Keratinocyte (primary cell): Measurements from ENCODE around the gene WNK2. TPM values are rescaled to one million over a fixed set of nuclear protein-coding genes. Genes with fewer than 3 reads are reported as not detected.

Experiments used
- DNase-seq: peaks from one replicate; pipeline ENCODE4 v3.0.0-alpha.2; 2011; ENCODE audit warnings: low read depth, missing footprints, low spot score
- FAIRE-seq: peaks from 2 replicates; lab custom pipeline; 2011; peaks lifted over from hg19 to GRCh38; lab: Jason Lieb, UNC
- H2AFZ ChIP-seq: 2 replicates; pipeline ENCODE4 v1.6.0; 2012; ENCODE audit warnings: low read length, control low read depth, inconsistent platforms; ENCODE audit not compliant: control insufficient read depth
- H3K27ac ChIP-seq: 2 replicates; pipeline ENCODE4 v1.5.1; 2011; ENCODE audit warnings: low read length; ENCODE audit not compliant: control insufficient read depth, insufficient read depth
- H3K27me3 ChIP-seq: 3 replicates; pipeline ENCODE4 v1.6.0; 2011; ENCODE audit warnings: low read length; ENCODE audit not compliant: control insufficient read depth, insufficient read depth; ENCODE audit errors: extremely low read depth
- H3K36me3 ChIP-seq, 2 experiments: 2 replicates in 1 of 2; 3 replicates in 1 of 2; pipeline ENCODE4 v1.5.1; 2011; ENCODE audit warnings: low read length in 2 of 2, mild to moderate bottlenecking in 1 of 2; ENCODE audit not compliant: control insufficient read depth in 2 of 2, insufficient read depth in 2 of 2; ENCODE audit errors: extremely low read depth in 1 of 2
- H3K4me1 ChIP-seq: 3 replicates; pipeline ENCODE4 v1.5.1; 2011; ENCODE audit warnings: low read length; ENCODE audit not compliant: control insufficient read depth, insufficient read depth; ENCODE audit errors: extremely low read depth
- H3K4me2 ChIP-seq: 3 replicates; pipeline ENCODE4 v1.6.0; 2011; ENCODE audit warnings: low read depth, low read length; ENCODE audit not compliant: control insufficient read depth, insufficient read depth; ENCODE audit errors: extremely low read depth
- H3K4me3 ChIP-seq, 3 experiments: fragments of 200-600 bp in 1 of 3; sonication (generic) in 1 of 3; 2 replicates in 2 of 3; 3 replicates in 1 of 3; pipeline ENCODE4 v1.5.1; 2011 to 2016; ENCODE audit warnings: low read length in 3 of 3, mild to moderate bottlenecking in 3 of 3, control low read depth in 2 of 3, inconsistent platforms in 1 of 3, low read depth in 1 of 3, mixed read lengths in 1 of 3, mixed run types in 1 of 3, moderate library complexity in 1 of 3; ENCODE audit not compliant: control insufficient read depth in 2 of 3, insufficient read depth in 2 of 3; ENCODE audit errors: extremely low read depth in 1 of 3
- H3K79me2 ChIP-seq: 2 replicates; pipeline ENCODE4 v1.6.0; 2012; ENCODE audit warnings: low read length; ENCODE audit not compliant: control insufficient read depth, insufficient read depth
- H3K9ac ChIP-seq: 3 replicates; pipeline ENCODE4 v1.6.0; 2011; ENCODE audit warnings: low read length; ENCODE audit not compliant: control insufficient read depth, insufficient read depth; ENCODE audit errors: extremely low read depth
- H3K9me1 ChIP-seq: 3 replicates; pipeline ENCODE4 v1.6.0; 2011; ENCODE audit warnings: low read length; ENCODE audit not compliant: control insufficient read depth, insufficient read depth; ENCODE audit errors: extremely low read depth
- H3K9me3 ChIP-seq: 2 replicates; pipeline ENCODE4 v1.5.1; 2012; ENCODE audit warnings: low read depth, low read length; ENCODE audit not compliant: control insufficient read depth
- H4K20me1 ChIP-seq: 3 replicates; pipeline ENCODE4 v1.6.0; 2011; ENCODE audit warnings: low read length; ENCODE audit not compliant: control insufficient read depth, insufficient read depth; ENCODE audit errors: extremely low read depth
- CTCF ChIP-seq, 3 experiments: IDR thresholded peaks in 1 of 3; conservative IDR thresholded peaks in 1 of 3; optimal IDR thresholded peaks in 1 of 3; 2 replicates in 2 of 3; 3 replicates in 1 of 3; pipeline versions ENCODE3 to v1.5.1; 2011; ENCODE audit warnings: low read length in 3 of 3, mild to moderate bottlenecking in 3 of 3, moderate library complexity in 2 of 3, control low read depth in 1 of 3, inconsistent platforms in 1 of 3; ENCODE audit not compliant: insufficient read depth in 2 of 3; ENCODE audit errors: extremely low read depth in 1 of 3
- EZH2 ChIP-seq: IDR thresholded peaks from one replicate; pipeline ENCODE4 v1.6.1; 2012; ENCODE audit warnings: inconsistent platforms, mild to moderate bottlenecking, low read length, moderate library complexity
- dilution Hi-C: fragments of 300-500 bp; cut with MboI; formaldehyde crosslinking; loops from one replicate; pipeline ENCODE4 v1.7.0; 2020; ENCODE audit warnings: low sequenced_read_pairs; ENCODE audit not compliant: extremely low pct_ligation_motif_present
- polyA plus RNA-seq, 5 experiments: library from polyadenylated mRNA; depleted of rRNA in 3 of 5; stranded (reverse) in 3 of 5; stranded (forward) in 1 of 5; unstranded in 1 of 5; fragments of >200 nt; gene quantifications; 1 replicate in 1 of 5; 2 replicates in 3 of 5; 3 replicates in 1 of 5; pipeline versions ENCODE4 v1.2.1 to v1.2.3, GENCODE V29; 2011 to 2012; ENCODE audit warnings: missing spikeins in 2 of 5, low read depth in 1 of 5, low replicate concordance in 1 of 5

The WNK2 gene
- polyA plus RNA-seq, 1 donor (not counting 4 experiments of a cell fraction or from before 2014, with no cell fraction given): not detected

GRCh38 chr9:93205896-93206575 lies 22.1 kb downstream of the WNK2 start:
- Histone ChIP-seq H4K20me1 (no peaks in the 10 kb centered on the region), H3K79me2 (no peaks in the 10 kb centered on the region), H3K27ac (no peak overlapping the region), H3K9me1 (no peaks in the 10 kb centered on the region), H3K4me1 (no peaks in the 10 kb centered on the region), H3K4me3 (no peak overlapping the region), H3K9ac (no peak overlapping the region), H3K36me3 (no peaks in the 10 kb centered on the region), H3K27me3 (no peaks in the 10 kb centered on the region), H2AFZ (no peak overlapping the region), H3K4me2 (no peak overlapping the region), H3K9me3 (no peaks in the 10 kb centered on the region)
- FAIRE-seq (no peak), DNase-seq (no peak)
- TF ChIP-seq CTCF (optimal IDR thresholded peaks at IDR 0.05 in 1 of 3, IDR thresholded peaks at IDR 0.05 in 1 of 3, conservative IDR thresholded peaks at IDR 0.05 in 1 of 3; ENCODE audit: extremely low read depth in 1 of 3, insufficient read depth in 2 of 3, low read length in 3 of 3) (no peak), EZH2 (no peak)
- dilution Hi-C loops: no loop called here

- H3K4me3 ChIP-seq: no peak overlapping the region
- H3K4me2 ChIP-seq: no peak overlapping the region
- no peaks in the 10 kb centered on the region for H3K79me2 ChIP-seq
- H4K20me1 ChIP-seq: no peaks in the 10 kb centered on the region
- no peaks in the 10 kb centered on the region for H3K36me3 ChIP-seq
- TF ChIP-seq EZH2 (no peak), CTCF (optimal IDR thresholded peaks at IDR 0.05 in 1 of 3, IDR thresholded peaks at IDR 0.05 in 1 of 3, conservative IDR thresholded peaks at IDR 0.05 in 1 of 3; ENCODE audit: extremely low read depth in 1 of 3, insufficient read depth in 2 of 3, low read length in 3 of 3) (no peak)
- FAIRE-seq: no peak
- H3K9ac ChIP-seq: no peak overlapping the region
- H3K27ac ChIP-seq: no peak overlapping the region
- no peak overlapping the region for H2AFZ ChIP-seq
- H3K4me1 ChIP-seq: no peaks in the 10 kb centered on the region
- H3K9me1 ChIP-seq: no peaks in the 10 kb centered on the region
- no peaks in the 10 kb centered on the region for H3K9me3 ChIP-seq
- dilution Hi-C loops: no loop called here
- no peak for DNase-seq
- H3K27me3 ChIP-seq: no peaks in the 10 kb centered on the region
These were observed 22.7 kb downstream of the WNK2 start for GRCh38 chr9:93206576-93207155.
